H9 (cell line): ENCODE results near the gene NTF3. TPM values are rescaled to one million over a fixed set of nuclear protein-coding genes. Genes with fewer than 3 reads are reported as not detected.

Source experiments
- DNase-seq: peaks from one replicate; pipeline ENCODE4 v3.0.0-alpha.2; 2017
- H2AFZ ChIP-seq: one replicate; pipeline ENCODE4 v1.6.1; 2013; ENCODE audit warnings: mild to moderate bottlenecking, low read length, control low read depth, moderate library complexity
- H2AK5ac ChIP-seq: 2 replicates; pipeline ENCODE4 v1.6.1; 2013; ENCODE audit warnings: low read length, control low read depth, mixed read lengths; ENCODE audit not compliant: insufficient read length
- H2BK120ac ChIP-seq: one replicate; pipeline ENCODE4 v1.6.1; 2013; ENCODE audit warnings: low read depth, mild to moderate bottlenecking, low read length, control low read depth, inconsistent platforms; ENCODE audit not compliant: poor library complexity, severe bottlenecking
- H2BK12ac ChIP-seq: 2 replicates; pipeline ENCODE4 v1.6.1; 2013; ENCODE audit warnings: low read length, control low read depth, mixed read lengths, low read depth; ENCODE audit not compliant: insufficient read length
- H2BK15ac ChIP-seq: 2 replicates; pipeline ENCODE4 v1.6.1; 2013; ENCODE audit warnings: low read depth, low read length, control low read depth
- H2BK20ac ChIP-seq: one replicate; pipeline ENCODE4 v1.6.1; 2013; ENCODE audit warnings: low read depth, mild to moderate bottlenecking, low read length, control low read depth, inconsistent platforms; ENCODE audit not compliant: poor library complexity, severe bottlenecking
- H2BK5ac ChIP-seq: 2 replicates; pipeline ENCODE4 v1.6.1; 2013; ENCODE audit warnings: low read length, control low read depth, mixed read lengths; ENCODE audit not compliant: insufficient read length
- H3K14ac ChIP-seq: 2 replicates; pipeline ENCODE4 v1.6.1; 2013; ENCODE audit warnings: low read length, control low read depth; ENCODE audit not compliant: insufficient read depth
- H3K18ac ChIP-seq: 2 replicates; pipeline ENCODE4 v1.6.1; 2013; ENCODE audit warnings: low read depth, mild to moderate bottlenecking, mixed read lengths, low read length, control low read depth; ENCODE audit not compliant: insufficient read length
- H3K23ac ChIP-seq: 2 replicates; pipeline ENCODE4 v1.6.1; 2013; ENCODE audit warnings: low read length, control low read depth, mixed read lengths, low read depth; ENCODE audit not compliant: insufficient read length
- H3K23me2 ChIP-seq: 2 replicates; pipeline ENCODE4 v1.6.1; 2013; ENCODE audit warnings: low read depth, mild to moderate bottlenecking, mixed read lengths, low read length, control low read depth; ENCODE audit not compliant: insufficient read length, poor library complexity, severe bottlenecking
- H3K27ac ChIP-seq: 2 replicates; pipeline ENCODE4 v1.5.1; 2013; ENCODE audit warnings: low read length, control low read depth, mixed read lengths, low read depth; ENCODE audit not compliant: insufficient read length
- H3K27me3 ChIP-seq: 2 replicates; pipeline ENCODE4 v1.6.1; 2013; ENCODE audit warnings: low read length, control low read depth, inconsistent platforms; ENCODE audit not compliant: insufficient read depth
- H3K4ac ChIP-seq: 2 replicates; pipeline ENCODE4 v1.6.1; 2013; ENCODE audit warnings: low read depth, mild to moderate bottlenecking, control low read depth, inconsistent platforms, low read length, moderate library complexity
- H3K4me1 ChIP-seq: 2 replicates; pipeline ENCODE4 v1.6.1; 2013; ENCODE audit warnings: low read length, control low read depth, inconsistent platforms; ENCODE audit not compliant: insufficient read depth
- H3K4me2 ChIP-seq: 2 replicates; pipeline ENCODE4 v1.6.1; 2013; ENCODE audit warnings: low read length, control low read depth, mixed read lengths; ENCODE audit not compliant: insufficient read length, insufficient read depth
- H3K56ac ChIP-seq: 2 replicates; pipeline ENCODE4 v1.6.1; 2013; ENCODE audit warnings: low read depth, mild to moderate bottlenecking, mixed read lengths, low read length, control low read depth; ENCODE audit not compliant: insufficient read length
- H3K79me1 ChIP-seq: 2 replicates; pipeline ENCODE4 v1.6.1; 2013; ENCODE audit warnings: low read depth, mild to moderate bottlenecking, moderate library complexity, low read length, control low read depth, inconsistent platforms; ENCODE audit not compliant: insufficient read depth, poor library complexity, severe bottlenecking
- H3K79me2 ChIP-seq: 2 replicates; pipeline ENCODE4 v1.6.1; 2013; ENCODE audit warnings: low read length, control low read depth, inconsistent platforms; ENCODE audit not compliant: insufficient read depth
- H3K9ac ChIP-seq: 2 replicates; pipeline ENCODE4 v1.6.1; 2013; ENCODE audit warnings: low read length, control low read depth, mixed read lengths; ENCODE audit not compliant: insufficient read length; ENCODE audit errors: extremely low read depth
- H3K9me3 ChIP-seq: one replicate; pipeline ENCODE4 v1.6.1; 2013; ENCODE audit warnings: low read depth, low read length, inconsistent platforms; ENCODE audit not compliant: control insufficient read depth
- H3T11ph ChIP-seq: one replicate; pipeline ENCODE4 v1.6.1; 2013; ENCODE audit warnings: mild to moderate bottlenecking, low read length, control low read depth, inconsistent platforms
- H4K20me1 ChIP-seq: one replicate; pipeline ENCODE4 v1.6.1; 2013; ENCODE audit not compliant: control insufficient read depth, insufficient read length, insufficient read depth
- H4K5ac ChIP-seq: 2 replicates; pipeline ENCODE4 v1.6.1; 2013; ENCODE audit warnings: low read depth, mild to moderate bottlenecking, mixed read lengths, low read length, control low read depth; ENCODE audit not compliant: insufficient read length
- H4K8ac ChIP-seq: replicated peaks from 2 replicates; pipeline ENCODE4 v1.6.1; 2013; ENCODE audit warnings: low read length, control low read depth, mixed read lengths, low read depth; ENCODE audit not compliant: insufficient read length
- H4K91ac ChIP-seq: 2 replicates; pipeline ENCODE4 v1.6.1; 2013; ENCODE audit warnings: low read depth, mild to moderate bottlenecking, moderate library complexity, mixed read lengths, low read length, control low read depth; ENCODE audit not compliant: insufficient read length
- H3K27ac Mint-ChIP-seq, 3 experiments: 2 replicates in 2 of 3; 3 replicates in 1 of 3; pipeline ENCODE4 v1.8.0; 2020 to 2021; ENCODE audit warnings: mixed read lengths in 3 of 3, mild to moderate bottlenecking in 1 of 3, moderate library complexity in 1 of 3
- H3K27me3 Mint-ChIP-seq: 2 replicates; pipeline ENCODE4 v1.8.0; 2021; ENCODE audit warnings: low read depth, mild to moderate bottlenecking, moderate library complexity, mixed read lengths
- H3K36me3 Mint-ChIP-seq, 3 experiments: 2 replicates in 2 of 3; 3 replicates in 1 of 3; pipeline ENCODE4 v1.8.0; 2020 to 2021; ENCODE audit warnings: low read depth in 3 of 3, mixed read lengths in 3 of 3; ENCODE audit not compliant: insufficient read depth in 1 of 3
- H3K4me1 Mint-ChIP-seq, 2 experiments: 2 replicates each; pipeline ENCODE4 v1.8.0; 2020; ENCODE audit warnings: mixed read lengths in 2 of 2
- H3K4me3 Mint-ChIP-seq, 2 experiments: 2 replicates in 1 of 2; 3 replicates in 1 of 2; pipeline ENCODE4 v1.8.0; 2020 to 2021; ENCODE audit warnings: mild to moderate bottlenecking in 2 of 2, mixed read lengths in 2 of 2, moderate library complexity in 1 of 2
- H3K9me3 Mint-ChIP-seq, 2 experiments: 2 replicates in 1 of 2; 3 replicates in 1 of 2; pipeline ENCODE4 v1.8.0; 2020; ENCODE audit warnings: mild to moderate bottlenecking in 2 of 2, mixed read lengths in 2 of 2, moderate library complexity in 1 of 2
- WGBS: extraction: QIAGEN DNeasy Blood & Tissue Kit; methylation state at CpG from one replicate; pipeline ENCODE4 v1.1.7; 2013; ENCODE audit warnings: missing lambda C conversion rate, low lambda C conversion rate, mixed read lengths; ENCODE audit not compliant: insufficient read length; ENCODE audit errors: extremely low coverage; 5-methylcytosine and 5-hydroxymethylcytosine counted together
- total RNA-seq: library from RNA; stranded (reverse); gene quantifications from 2 replicates; pipeline ENCODE4 v1.2.1, GENCODE V29; 2021
- TF ChIP-seq, protein P1 (sequence below): fragments of 200-600 bp; sonication (generic); conservative IDR thresholded peaks from 3 replicates; pipeline ENCODE4 v1.8.0; 2021; ENCODE audit warnings: antibody characterized with exemption, mild to moderate bottlenecking

NTF3 gene
- total RNA-seq, 1 experiment from 2014 or later = 0.48 TPM

DNA sequence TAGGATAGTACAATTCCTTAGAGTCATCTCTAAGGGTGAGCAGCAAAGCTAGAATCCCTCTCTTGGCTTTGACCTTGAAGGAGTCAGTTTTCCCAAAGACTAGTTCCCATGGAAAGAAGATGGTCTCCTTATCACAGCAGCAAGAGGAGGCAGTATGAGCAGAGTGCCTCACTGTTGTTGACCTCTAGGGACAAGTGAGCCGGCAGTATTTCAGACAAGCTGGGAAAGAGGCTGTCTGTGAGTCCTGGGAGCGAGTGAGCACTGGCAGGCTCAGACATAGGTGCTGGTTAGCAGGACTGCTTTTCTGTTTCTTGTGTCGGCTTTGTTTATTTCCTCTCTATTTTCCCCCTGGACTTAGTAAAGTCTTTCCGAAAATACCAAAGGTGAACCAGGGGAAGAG lies 60.7 kb downstream of the NTF3 start:
- Histone ChIP-seq H3K18ac (no peak overlapping the region), H3K4ac (no peak overlapping the region), H3K14ac (no peak overlapping the region), H3K4me1 (no peaks in the 10 kb centered on the region), H2BK15ac (no peak overlapping the region), H3K9me3 (no peaks in the 10 kb centered on the region), H2AFZ (no peak overlapping the region), H4K8ac (no peak overlapping the region), H3K27ac (no peak overlapping the region), H3K56ac (no peak overlapping the region), H3K4me2 (no peak overlapping the region), H2AK5ac (no peak overlapping the region), H2BK20ac (no peak overlapping the region), H4K5ac (no peak overlapping the region), H2BK5ac (no peak overlapping the region), H3K79me1 (no peaks in the 10 kb centered on the region), H3K23ac (no peak overlapping the region), H2BK120ac (no peak overlapping the region), H3T11ph (no peak overlapping the region), H4K91ac (no peak overlapping the region), H2BK12ac (no peak overlapping the region), H4K20me1 (no peaks in the 10 kb centered on the region), H3K9ac (no peak overlapping the region), H3K23me2 (no peaks in the 10 kb centered on the region), H3K27me3 (no peaks in the 10 kb centered on the region), H3K79me2 (no peaks in the 10 kb centered on the region)
- peaks cover 2% of the 10 kb centered on the region for H3K27me3 Mint-ChIP-seq
- no peaks in the 10 kb centered on the region for H3K9me3 Mint-ChIP-seq
- H3K27ac Mint-ChIP-seq = no peak overlapping the region
- no peak for DNase-seq
- TF ChIP-seq, protein P1, sequence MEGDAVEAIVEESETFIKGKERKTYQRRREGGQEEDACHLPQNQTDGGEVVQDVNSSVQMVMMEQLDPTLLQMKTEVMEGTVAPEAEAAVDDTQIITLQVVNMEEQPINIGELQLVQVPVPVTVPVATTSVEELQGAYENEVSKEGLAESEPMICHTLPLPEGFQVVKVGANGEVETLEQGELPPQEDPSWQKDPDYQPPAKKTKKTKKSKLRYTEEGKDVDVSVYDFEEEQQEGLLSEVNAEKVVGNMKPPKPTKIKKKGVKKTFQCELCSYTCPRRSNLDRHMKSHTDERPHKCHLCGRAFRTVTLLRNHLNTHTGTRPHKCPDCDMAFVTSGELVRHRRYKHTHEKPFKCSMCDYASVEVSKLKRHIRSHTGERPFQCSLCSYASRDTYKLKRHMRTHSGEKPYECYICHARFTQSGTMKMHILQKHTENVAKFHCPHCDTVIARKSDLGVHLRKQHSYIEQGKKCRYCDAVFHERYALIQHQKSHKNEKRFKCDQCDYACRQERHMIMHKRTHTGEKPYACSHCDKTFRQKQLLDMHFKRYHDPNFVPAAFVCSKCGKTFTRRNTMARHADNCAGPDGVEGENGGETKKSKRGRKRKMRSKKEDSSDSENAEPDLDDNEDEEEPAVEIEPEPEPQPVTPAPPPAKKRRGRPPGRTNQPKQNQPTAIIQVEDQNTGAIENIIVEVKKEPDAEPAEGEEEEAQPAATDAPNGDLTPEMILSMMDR = peak; percentile 25; the same call in 1 of the 3 replicates
- no peaks in the 10 kb centered on the region for H3K36me3 Mint-ChIP-seq
- H3K4me3 Mint-ChIP-seq = no peak overlapping the region
- peaks cover 4 to 19% of the 10 kb centered on the region in 2 experiments; a peak in 3 of 4 replicates for H3K4me1 Mint-ChIP-seq
- no CpG with 5 or more reads among the region's 4 CpGs for WGBS
